GM23338 (cell line): Measurements from ENCODE around the gene MYOZ3. TPM values are rescaled to one million over a fixed set of nuclear protein-coding genes. Genes with fewer than 3 reads are reported as not detected.

Source experiments
- ATAC-seq: fragments of 200-7000 bp; cut with Tn5 transposase; 3 replicates; pipeline ENCODE4 v1.9.1; 2020
- DNase-seq: peaks from one replicate; pipeline ENCODE4 v3.0.0-alpha.2; 2015; ENCODE audit warnings: low spot score
- H2AFZ ChIP-seq: fragments of 200-600 bp; sonication (generic); 2 replicates; pipeline ENCODE4 v1.8.0; 2016; ENCODE audit warnings: antibody characterized with exemption, mild to moderate bottlenecking, moderate library complexity
- H3F3A ChIP-seq: fragments of 200-600 bp; sonication (generic); replicated peaks from 2 replicates; pipeline ENCODE4 v1.8.0; 2017; ENCODE audit warnings: antibody characterized with exemption, mixed run types, low read depth
- H3K27ac ChIP-seq: fragments of 200-600 bp; sonication (generic); 2 replicates; pipeline ENCODE4 v1.6.1; 2016; ENCODE audit warnings: low read depth
- H3K27me3 ChIP-seq: fragments of 200-600 bp; sonication (generic); 2 replicates; pipeline ENCODE4 v1.8.0; 2016; ENCODE audit warnings: mild to moderate bottlenecking, mixed run types, moderate library complexity; ENCODE audit not compliant: insufficient read depth
- H3K36me3 ChIP-seq: fragments of 200-600 bp; sonication (generic); 2 replicates; pipeline ENCODE4 v1.8.0; 2016; ENCODE audit warnings: mild to moderate bottlenecking; ENCODE audit not compliant: insufficient read depth
- H3K4me1 ChIP-seq: fragments of 200-600 bp; sonication (generic); 2 replicates; pipeline ENCODE4 v1.8.0; 2016; ENCODE audit warnings: mild to moderate bottlenecking, moderate library complexity; ENCODE audit not compliant: insufficient read depth
- H3K4me2 ChIP-seq: fragments of 200-600 bp; sonication (generic); 2 replicates; pipeline ENCODE4 v1.7.1; 2017; ENCODE audit warnings: mixed run types
- H3K4me3 ChIP-seq: fragments of 200-600 bp; sonication (generic); 2 replicates; pipeline ENCODE4 v1.6.1; 2016; ENCODE audit warnings: mixed run types
- H3K79me2 ChIP-seq: fragments of 200-600 bp; sonication (generic); replicated peaks from 2 replicates; pipeline ENCODE4 v1.8.0; 2017; ENCODE audit warnings: mild to moderate bottlenecking; ENCODE audit not compliant: insufficient read depth
- H3K9me2 ChIP-seq: fragments of 200-600 bp; sonication (generic); 2 replicates; pipeline ENCODE4 v1.8.0; 2017; ENCODE audit not compliant: insufficient read depth
- H4K20me1 ChIP-seq: fragments of 200-600 bp; sonication (generic); replicated peaks from 2 replicates; pipeline ENCODE4 v1.8.0; 2017; ENCODE audit warnings: mild to moderate bottlenecking; ENCODE audit not compliant: insufficient read depth
- H3K27ac Mint-ChIP-seq: 2 replicates; pipeline ENCODE4 v1.8.0; 2020; ENCODE audit warnings: inconsistent platforms, mild to moderate bottlenecking, moderate library complexity, mixed read lengths
- H3K27me3 Mint-ChIP-seq: 3 replicates; pipeline ENCODE4 v1.8.0; 2022; ENCODE audit warnings: low read depth, mild to moderate bottlenecking, moderate library complexity, mixed read lengths, inconsistent platforms; ENCODE audit not compliant: insufficient read depth, poor library complexity
- H3K36me3 Mint-ChIP-seq: 3 replicates; pipeline ENCODE4 v1.8.0; 2021; ENCODE audit warnings: low read depth, mild to moderate bottlenecking, inconsistent platforms, moderate library complexity, mixed read lengths
- H3K4me1 Mint-ChIP-seq: 3 replicates; pipeline ENCODE4 v1.8.0; 2020; ENCODE audit warnings: mild to moderate bottlenecking, inconsistent platforms, mixed read lengths
- H3K4me3 Mint-ChIP-seq: 3 replicates; pipeline ENCODE4 v1.8.0; 2021; ENCODE audit warnings: moderate library complexity, mild to moderate bottlenecking, inconsistent platforms, mixed read lengths
- H3K9me3 Mint-ChIP-seq: 3 replicates; pipeline ENCODE4 v1.8.0; 2020; ENCODE audit warnings: moderate library complexity, mild to moderate bottlenecking, inconsistent platforms, mixed read lengths
- CREB1 ChIP-seq: fragments of 250-450 bp; sonication (Bioruptor Pico); IDR thresholded peaks from 2 replicates; pipeline ENCODE4 v1.5.0; 2020; ENCODE audit warnings: low read depth, mild to moderate bottlenecking, moderate library complexity
- EZH2 ChIP-seq: fragments of 200-600 bp; sonication (generic); IDR thresholded peaks from one replicate; pipeline ENCODE4 v1.8.0; 2017; ENCODE audit warnings: antibody characterized with exemption, mild to moderate bottlenecking, low read depth; ENCODE audit not compliant: unreplicated experiment
- EZH2phosphoT487 ChIP-seq: fragments of 200-600 bp; sonication (generic); IDR thresholded peaks from one replicate; pipeline ENCODE4 v1.8.1; 2018; ENCODE audit warnings: antibody characterized with exemption; ENCODE audit not compliant: unreplicated experiment
- JUNB ChIP-seq: IDR thresholded peaks from one replicate; pipeline ENCODE4 v1.6.1; 2016; ENCODE audit warnings: antibody characterized with exemption; ENCODE audit not compliant: unreplicated experiment
- NANOG ChIP-seq: IDR thresholded peaks from 2 replicates; pipeline ENCODE4 v1.6.1; 2016; ENCODE audit warnings: antibody characterized with exemption, borderline replicate concordance
- POLR2AphosphoS5 ChIP-seq: IDR thresholded peaks from 2 replicates; pipeline ENCODE4 v1.6.1; 2016; ENCODE audit warnings: antibody characterized with exemption, low read depth
- STAT1 ChIP-seq: IDR thresholded peaks from one replicate; pipeline ENCODE4 v1.6.1; 2016; ENCODE audit warnings: antibody characterized with exemption; ENCODE audit not compliant: unreplicated experiment
- ZNF114 ChIP-seq: fragments of 250-450 bp; sonication (Bioruptor Pico); IDR thresholded peaks from 2 replicates; pipeline ENCODE4 v1.5.0; 2020; ENCODE audit warnings: mild to moderate bottlenecking, moderate library complexity
- ZNF331 ChIP-seq: fragments of 250-450 bp; sonication (Bioruptor Pico); IDR thresholded peaks from 2 replicates; pipeline ENCODE4 v1.5.0; 2020; ENCODE audit warnings: low read depth, mild to moderate bottlenecking, moderate library complexity
- polyA plus RNA-seq: library from polyadenylated mRNA; unstranded; fragments of >200 nt; fragmentation: Nextera tagmentation; extraction: Ambion mirVana; gene quantifications from 2 replicates; pipeline ENCODE4 v1.2.1, GENCODE V29; 2016
- total RNA-seq: library from RNA; depleted of rRNA; stranded (reverse); fragments of >200 nt; shearing (Covaris generic); gene quantifications from 2 replicates; pipeline ENCODE4 v1.2.3, GENCODE V29; 2014
- TF ChIP-seq, protein P1 (sequence below): fragments of 250-450 bp; sonication (Bioruptor Pico); IDR thresholded peaks from 2 replicates; pipeline ENCODE4 v1.5.0; 2020; ENCODE audit warnings: mild to moderate bottlenecking, moderate library complexity
- TF ChIP-seq, protein P2 (sequence below): IDR thresholded peaks from 2 replicates; pipeline ENCODE4 v1.6.1; 2016; ENCODE audit warnings: antibody characterized with exemption
- TF ChIP-seq, protein P3 (sequence below), 2 experiments: fragments of 200-600 bp in 1 of 2; sonication (generic) in 1 of 2; conservative IDR thresholded peaks; 2 replicates each; pipeline versions ENCODE4 v1.5.1 to v1.6.1; 2016 to 2017; ENCODE audit warnings: antibody characterized with exemption in 2 of 2, low read depth in 2 of 2, mild to moderate bottlenecking in 2 of 2, moderate library complexity in 1 of 2

The MYOZ3 gene
- total and polyA plus RNA-seq, 2 experiments from 2014 or later = 12.7 to 13.8 TPM

DNA sequence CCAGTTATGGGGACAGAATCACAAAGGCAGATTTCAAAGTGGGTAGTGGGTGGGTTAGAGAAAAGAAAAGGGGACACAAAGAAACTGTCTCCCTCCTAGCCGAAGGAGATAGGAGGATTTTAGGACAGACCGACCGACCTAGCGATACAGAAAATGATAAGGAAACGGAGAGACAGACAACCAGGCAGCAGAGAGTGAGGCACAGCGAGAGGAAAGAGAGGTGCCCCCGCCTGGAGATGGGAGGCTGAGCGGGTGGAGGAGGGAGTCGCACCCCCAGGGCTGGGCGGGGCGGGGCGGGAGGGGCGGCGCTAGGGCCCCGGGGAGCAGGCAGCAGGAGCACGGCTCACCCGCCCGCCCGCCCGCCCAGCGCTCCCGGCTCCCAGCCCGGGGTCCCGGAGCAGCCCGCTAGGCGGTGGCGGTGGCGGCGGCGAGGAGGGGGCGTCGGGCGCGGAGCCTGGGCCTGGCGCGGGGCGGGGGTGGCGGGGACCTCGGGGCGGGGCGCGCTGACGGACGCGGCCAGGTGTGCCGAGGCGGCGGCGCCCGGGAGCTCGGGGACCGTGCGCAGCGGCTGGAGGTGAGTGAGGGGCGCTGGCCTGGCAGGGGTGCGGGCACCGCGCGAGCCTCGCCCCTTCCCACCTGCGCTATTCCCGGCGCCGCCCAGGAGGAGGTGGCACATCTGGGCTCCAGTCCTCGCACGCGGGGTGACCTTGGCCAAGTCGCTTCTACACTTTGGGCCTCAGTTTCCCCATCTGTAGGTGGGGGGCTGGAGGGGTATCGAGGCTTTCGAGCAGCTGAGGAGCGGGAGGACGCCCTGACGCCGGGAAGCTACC, 36.5 kb upstream of the MYOZ3 start (continued):
- TF ChIP-seq, protein P1, sequence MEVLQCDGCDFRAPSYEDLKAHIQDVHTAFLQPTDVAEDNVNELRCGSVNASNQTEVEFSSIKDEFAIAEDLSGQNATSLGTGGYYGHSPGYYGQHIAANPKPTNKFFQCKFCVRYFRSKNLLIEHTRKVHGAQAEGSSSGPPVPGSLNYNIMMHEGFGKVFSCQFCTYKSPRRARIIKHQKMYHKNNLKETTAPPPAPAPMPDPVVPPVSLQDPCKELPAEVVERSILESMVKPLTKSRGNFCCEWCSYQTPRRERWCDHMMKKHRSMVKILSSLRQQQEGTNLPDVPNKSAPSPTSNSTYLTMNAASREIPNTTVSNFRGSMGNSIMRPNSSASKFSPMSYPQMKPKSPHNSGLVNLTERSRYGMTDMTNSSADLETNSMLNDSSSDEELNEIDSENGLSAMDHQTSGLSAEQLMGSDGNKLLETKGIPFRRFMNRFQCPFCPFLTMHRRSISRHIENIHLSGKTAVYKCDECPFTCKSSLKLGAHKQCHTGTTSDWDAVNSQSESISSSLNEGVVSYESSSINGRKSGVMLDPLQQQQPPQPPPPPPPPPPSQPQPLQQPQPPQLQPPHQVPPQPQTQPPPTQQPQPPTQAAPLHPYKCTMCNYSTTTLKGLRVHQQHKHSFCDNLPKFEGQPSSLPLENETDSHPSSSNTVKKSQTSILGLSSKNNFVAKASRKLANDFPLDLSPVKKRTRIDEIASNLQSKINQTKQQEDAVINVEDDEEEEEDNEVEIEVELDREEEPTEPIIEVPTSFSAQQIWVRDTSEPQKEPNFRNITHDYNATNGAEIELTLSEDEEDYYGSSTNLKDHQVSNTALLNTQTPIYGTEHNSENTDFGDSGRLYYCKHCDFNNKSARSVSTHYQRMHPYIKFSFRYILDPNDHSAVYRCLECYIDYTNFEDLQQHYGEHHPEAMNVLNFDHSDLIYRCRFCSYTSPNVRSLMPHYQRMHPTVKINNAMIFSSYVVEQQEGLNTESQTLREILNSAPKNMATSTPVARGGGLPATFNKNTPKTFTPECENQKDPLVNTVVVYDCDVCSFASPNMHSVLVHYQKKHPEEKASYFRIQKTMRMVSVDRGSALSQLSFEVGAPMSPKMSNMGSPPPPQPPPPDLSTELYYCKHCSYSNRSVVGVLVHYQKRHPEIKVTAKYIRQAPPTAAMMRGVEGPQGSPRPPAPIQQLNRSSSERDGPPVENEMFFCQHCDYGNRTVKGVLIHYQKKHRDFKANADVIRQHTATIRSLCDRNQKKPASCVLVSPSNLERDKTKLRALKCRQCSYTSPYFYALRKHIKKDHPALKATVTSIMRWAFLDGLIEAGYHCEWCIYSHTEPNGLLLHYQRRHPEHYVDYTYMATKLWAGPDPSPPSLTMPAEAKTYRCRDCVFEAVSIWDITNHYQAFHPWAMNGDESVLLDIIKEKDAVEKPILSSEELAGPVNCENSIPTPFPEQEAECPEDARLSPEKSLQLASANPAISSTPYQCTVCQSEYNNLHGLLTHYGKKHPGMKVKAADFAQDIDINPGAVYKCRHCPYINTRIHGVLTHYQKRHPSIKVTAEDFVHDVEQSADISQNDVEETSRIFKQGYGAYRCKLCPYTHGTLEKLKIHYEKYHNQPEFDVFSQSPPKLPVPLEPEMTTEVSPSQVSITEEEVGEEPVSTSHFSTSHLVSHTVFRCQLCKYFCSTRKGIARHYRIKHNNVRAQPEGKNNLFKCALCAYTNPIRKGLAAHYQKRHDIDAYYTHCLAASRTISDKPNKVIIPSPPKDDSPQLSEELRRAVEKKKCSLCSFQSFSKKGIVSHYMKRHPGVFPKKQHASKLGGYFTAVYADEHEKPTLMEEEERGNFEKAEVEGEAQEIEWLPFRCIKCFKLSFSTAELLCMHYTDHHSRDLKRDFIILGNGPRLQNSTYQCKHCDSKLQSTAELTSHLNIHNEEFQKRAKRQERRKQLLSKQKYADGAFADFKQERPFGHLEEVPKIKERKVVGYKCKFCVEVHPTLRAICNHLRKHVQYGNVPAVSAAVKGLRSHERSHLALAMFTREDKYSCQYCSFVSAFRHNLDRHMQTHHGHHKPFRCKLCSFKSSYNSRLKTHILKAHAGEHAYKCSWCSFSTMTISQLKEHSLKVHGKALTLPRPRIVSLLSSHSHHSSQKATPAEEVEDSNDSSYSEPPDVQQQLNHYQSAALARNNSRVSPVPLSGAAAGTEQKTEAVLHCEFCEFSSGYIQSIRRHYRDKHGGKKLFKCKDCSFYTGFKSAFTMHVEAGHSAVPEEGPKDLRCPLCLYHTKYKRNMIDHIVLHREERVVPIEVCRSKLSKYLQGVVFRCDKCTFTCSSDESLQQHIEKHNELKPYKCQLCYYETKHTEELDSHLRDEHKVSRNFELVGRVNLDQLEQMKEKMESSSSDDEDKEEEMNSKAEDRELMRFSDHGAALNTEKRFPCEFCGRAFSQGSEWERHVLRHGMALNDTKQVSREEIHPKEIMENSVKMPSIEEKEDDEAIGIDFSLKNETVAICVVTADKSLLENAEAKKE (CRISPR knock-in tag) = no peak
- TF ChIP-seq ZNF114 (no peak), JUNB (no peak)

DNA sequence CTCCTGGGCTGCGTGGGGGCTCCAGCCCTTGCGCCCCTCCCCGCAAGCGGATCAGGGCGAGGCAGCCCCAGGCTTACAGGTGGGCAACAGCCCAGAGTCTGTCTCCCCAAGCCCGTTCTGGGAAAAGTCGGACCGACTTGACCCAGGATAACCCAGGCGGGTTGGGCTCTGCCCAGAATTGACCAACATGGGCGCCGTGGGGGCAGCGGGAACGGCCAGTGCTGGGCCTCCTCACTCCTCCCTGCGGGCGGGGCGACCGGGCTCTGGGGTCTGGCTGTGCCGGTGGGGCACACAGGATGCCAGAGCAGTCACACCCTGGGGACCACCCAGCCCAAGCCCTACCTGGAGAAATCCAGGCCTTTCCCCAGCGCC, 35.9 kb upstream of the MYOZ3 start:
- H3K79me2 ChIP-seq = no peaks in the 10 kb centered on the region
- H3K9me2 ChIP-seq = no peaks in the 10 kb centered on the region
- no peak overlapping the region for H3K27ac ChIP-seq
- H3K4me1 Mint-ChIP-seq = peaks cover 15% of the 10 kb centered on the region
- H3F3A ChIP-seq = 0 out of 2 replicates have a peak, but pooled peaks cover 3% of the 10 kb centered on the region
- peak overlapping the region; percentile 81 for H3K4me3 ChIP-seq
- peaks cover 7% of the 10 kb centered on the region; the same call in 1 of the 2 replicates for H3K4me1 ChIP-seq
- H3K4me2 ChIP-seq = peak overlapping the region; percentile 92
- DNase-seq = peak; percentile 34
- H3K27ac Mint-ChIP-seq = no peak overlapping the region
- H3K27me3 ChIP-seq = peaks cover 24% of the 10 kb centered on the region
- H3K4me3 Mint-ChIP-seq = peak overlapping the region; percentile 15; the same call in 1 of the 3 replicates
- peak overlapping the region; percentile 96 for H2AFZ ChIP-seq
- no peaks in the 10 kb centered on the region for H3K9me3 Mint-ChIP-seq
- H3K36me3 ChIP-seq = no peaks in the 10 kb centered on the region
- H3K36me3 Mint-ChIP-seq = no peaks in the 10 kb centered on the region; the same call in 2 of the 3 replicates
- peaks cover 15% of the 10 kb centered on the region for H3K27me3 Mint-ChIP-seq
- H4K20me1 ChIP-seq = no peaks in the 10 kb centered on the region
- ATAC-seq = peak; percentile 24
- TF ChIP-seq STAT1 = no peak
- no peak for TF ChIP-seq POLR2AphosphoS5
- no peak for TF ChIP-seq EZH2phosphoT487
- no peak for TF ChIP-seq JUNB
- TF ChIP-seq ZNF331 (CRISPR knock-in tag) = no peak
- TF ChIP-seq, protein P2, sequence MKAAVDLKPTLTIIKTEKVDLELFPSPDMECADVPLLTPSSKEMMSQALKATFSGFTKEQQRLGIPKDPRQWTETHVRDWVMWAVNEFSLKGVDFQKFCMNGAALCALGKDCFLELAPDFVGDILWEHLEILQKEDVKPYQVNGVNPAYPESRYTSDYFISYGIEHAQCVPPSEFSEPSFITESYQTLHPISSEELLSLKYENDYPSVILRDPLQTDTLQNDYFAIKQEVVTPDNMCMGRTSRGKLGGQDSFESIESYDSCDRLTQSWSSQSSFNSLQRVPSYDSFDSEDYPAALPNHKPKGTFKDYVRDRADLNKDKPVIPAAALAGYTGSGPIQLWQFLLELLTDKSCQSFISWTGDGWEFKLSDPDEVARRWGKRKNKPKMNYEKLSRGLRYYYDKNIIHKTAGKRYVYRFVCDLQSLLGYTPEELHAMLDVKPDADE = no peak
- no peak for TF ChIP-seq CREB1
- TF ChIP-seq ZNF114 = no peak
- TF ChIP-seq, protein P3, sequence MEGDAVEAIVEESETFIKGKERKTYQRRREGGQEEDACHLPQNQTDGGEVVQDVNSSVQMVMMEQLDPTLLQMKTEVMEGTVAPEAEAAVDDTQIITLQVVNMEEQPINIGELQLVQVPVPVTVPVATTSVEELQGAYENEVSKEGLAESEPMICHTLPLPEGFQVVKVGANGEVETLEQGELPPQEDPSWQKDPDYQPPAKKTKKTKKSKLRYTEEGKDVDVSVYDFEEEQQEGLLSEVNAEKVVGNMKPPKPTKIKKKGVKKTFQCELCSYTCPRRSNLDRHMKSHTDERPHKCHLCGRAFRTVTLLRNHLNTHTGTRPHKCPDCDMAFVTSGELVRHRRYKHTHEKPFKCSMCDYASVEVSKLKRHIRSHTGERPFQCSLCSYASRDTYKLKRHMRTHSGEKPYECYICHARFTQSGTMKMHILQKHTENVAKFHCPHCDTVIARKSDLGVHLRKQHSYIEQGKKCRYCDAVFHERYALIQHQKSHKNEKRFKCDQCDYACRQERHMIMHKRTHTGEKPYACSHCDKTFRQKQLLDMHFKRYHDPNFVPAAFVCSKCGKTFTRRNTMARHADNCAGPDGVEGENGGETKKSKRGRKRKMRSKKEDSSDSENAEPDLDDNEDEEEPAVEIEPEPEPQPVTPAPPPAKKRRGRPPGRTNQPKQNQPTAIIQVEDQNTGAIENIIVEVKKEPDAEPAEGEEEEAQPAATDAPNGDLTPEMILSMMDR (conservative IDR thresholded peaks at IDR 0.05; ENCODE audit: low read depth in 2 of 2) = no peak
- no peak for TF ChIP-seq NANOG
- no peak for TF ChIP-seq EZH2
